PC-3 (cell line): ENCODE results near the gene EXD2.

Experiments
- EZH2 ChIP-seq: fragments of 300-600 bp; sonication (generic); IDR thresholded peaks from one replicate; pipeline ENCODE4 v1.6.1; 2017; ENCODE audit warnings: antibody characterized with exemption, mild to moderate bottlenecking, low read length; ENCODE audit not compliant: unreplicated experiment
- TF ChIP-seq, protein P1 (sequence below): fragments of 300-600 bp; sonication (generic); conservative IDR thresholded peaks from 2 replicates; pipeline ENCODE4 v1.5.1; 2017; ENCODE audit warnings: antibody characterized with exemption, low read depth, mild to moderate bottlenecking, low read length

DNA sequence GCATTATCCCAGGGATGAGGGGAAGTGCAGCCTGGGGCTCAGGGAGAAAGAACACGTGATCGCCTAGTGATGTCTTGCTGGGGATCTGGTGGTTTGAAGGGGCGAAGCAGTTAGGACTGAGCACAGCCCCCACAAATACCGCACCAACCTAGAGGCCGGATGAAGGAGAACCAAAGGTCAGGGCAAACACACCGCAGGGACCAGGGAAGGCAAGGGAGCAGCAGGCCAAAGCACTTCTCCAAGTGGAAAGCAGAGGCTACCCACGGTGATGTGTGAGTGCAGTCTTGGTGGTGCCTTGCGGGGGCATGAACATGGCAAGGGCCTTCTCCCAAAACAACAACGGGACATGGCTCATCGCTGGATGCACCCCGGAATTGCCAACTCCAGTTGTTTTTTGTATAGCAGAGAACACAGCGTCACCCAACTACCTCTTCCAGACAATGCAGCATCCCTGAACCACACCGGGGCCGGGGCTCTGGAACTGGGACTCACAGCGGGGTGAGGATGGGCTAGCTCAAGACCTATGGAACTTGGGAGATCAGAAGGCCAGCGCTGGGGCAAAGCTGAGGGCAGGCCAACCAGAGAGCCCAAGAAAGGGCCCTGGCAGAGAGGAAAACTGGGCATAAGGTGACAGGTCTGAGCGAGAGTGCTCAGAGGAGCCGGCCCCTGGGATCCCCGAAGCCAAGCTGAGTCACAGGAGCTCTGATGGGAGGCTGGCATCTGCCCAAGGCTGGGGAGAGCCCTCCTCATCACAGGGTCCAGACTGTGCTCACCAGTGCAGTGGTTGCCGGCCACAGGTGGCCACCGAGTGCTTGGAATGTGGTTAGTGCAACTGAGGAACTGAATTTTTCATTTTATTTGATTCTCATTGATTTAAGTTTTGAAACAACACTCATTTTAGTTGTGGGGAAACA is 79.8 kb downstream of the EXD2 start:
- TF ChIP-seq, protein P1, sequence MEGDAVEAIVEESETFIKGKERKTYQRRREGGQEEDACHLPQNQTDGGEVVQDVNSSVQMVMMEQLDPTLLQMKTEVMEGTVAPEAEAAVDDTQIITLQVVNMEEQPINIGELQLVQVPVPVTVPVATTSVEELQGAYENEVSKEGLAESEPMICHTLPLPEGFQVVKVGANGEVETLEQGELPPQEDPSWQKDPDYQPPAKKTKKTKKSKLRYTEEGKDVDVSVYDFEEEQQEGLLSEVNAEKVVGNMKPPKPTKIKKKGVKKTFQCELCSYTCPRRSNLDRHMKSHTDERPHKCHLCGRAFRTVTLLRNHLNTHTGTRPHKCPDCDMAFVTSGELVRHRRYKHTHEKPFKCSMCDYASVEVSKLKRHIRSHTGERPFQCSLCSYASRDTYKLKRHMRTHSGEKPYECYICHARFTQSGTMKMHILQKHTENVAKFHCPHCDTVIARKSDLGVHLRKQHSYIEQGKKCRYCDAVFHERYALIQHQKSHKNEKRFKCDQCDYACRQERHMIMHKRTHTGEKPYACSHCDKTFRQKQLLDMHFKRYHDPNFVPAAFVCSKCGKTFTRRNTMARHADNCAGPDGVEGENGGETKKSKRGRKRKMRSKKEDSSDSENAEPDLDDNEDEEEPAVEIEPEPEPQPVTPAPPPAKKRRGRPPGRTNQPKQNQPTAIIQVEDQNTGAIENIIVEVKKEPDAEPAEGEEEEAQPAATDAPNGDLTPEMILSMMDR, result no peak
- no peak for TF ChIP-seq EZH2
